Measurements from ENCODE around the gene SELENOH. TPM values are rescaled to one million over a fixed set of nuclear protein-coding genes. Genes with fewer than 3 reads are reported as not detected.

The SELENOH gene
- total RNA-seq, 4 donors from 2014 or later = 78.2 to 117 (median 102) TPM

- DNase-seq = no peak
- no peak overlapping the region for H3K4me3 ChIP-seq
- peaks cover 0 to 2% (median 0%) of the 10 kb centered on the region in 4 donors for H3K36me3 ChIP-seq
- H3K27ac ChIP-seq = peak overlapping the region; percentile 56 to 95 (median 82)
- in situ Hi-C loops (cut with MboI; ENCODE audit: low pct_ligation_motif_present in 1 of 4, low pct_unique_long_range_greater_than_20kb in 1 of 4, low sequenced_read_pairs in 3 of 4) = no loop called here
- peaks cover 73 to 99% (median 88%) of the 10 kb centered on the region in 4 donors for H3K4me1 ChIP-seq
- intact Hi-C loops (cut with DNase I; ENCODE audit: low total_unique reads) = no loop called here
- TF ChIP-seq POLR2AphosphoS5 (IDR thresholded peaks at IDR 0.05) (no peak), POLR2A (IDR thresholded peaks at IDR 0.05) (no peak), EP300 (IDR thresholded peaks at IDR 0.05; ENCODE audit: low read depth) (no peak), CTCF (IDR thresholded peaks at IDR 0.05) (no peak)
- no peaks in the 10 kb centered on the region for H3K9me3 ChIP-seq
- no peaks in the 10 kb centered on the region for H3K27me3 ChIP-seq
Observed at GRCh38 chr11:57788703-57789088, 47.4 kb downstream of the SELENOH start.

GRCh38 chr11:57791321-57792059 is 50.2 kb downstream of the SELENOH start:
- no peaks in the 10 kb centered on the region for H3K9me3 ChIP-seq
- DNase-seq = peak; percentile 28
- no peaks in the 10 kb centered on the region for H3K27me3 ChIP-seq
- in situ Hi-C loops (cut with MboI; ENCODE audit: low pct_ligation_motif_present in 1 of 4, low pct_unique_long_range_greater_than_20kb in 1 of 4, low sequenced_read_pairs in 3 of 4) (no loop called here), intact Hi-C loops (cut with DNase I; ENCODE audit: low total_unique reads) (loop anchor here (10.0 kb wide), 1 partner anchor 47 kb away; the partner anchor contains the start of gene SELENOH)
- TF ChIP-seq POLR2AphosphoS5 (IDR thresholded peaks at IDR 0.05) (no peak), CTCF (IDR thresholded peaks at IDR 0.05) (no peak), EP300 (IDR thresholded peaks at IDR 0.05; ENCODE audit: low read depth) (no peak), POLR2A (IDR thresholded peaks at IDR 0.05) (no peak)
- peak overlapping the region in 1 of 4 donors; percentile 34 for H3K4me3 ChIP-seq
- H3K27ac ChIP-seq = peak overlapping the region; percentile 88 to 95 (median 92)
- WGBS, 2 donors (ENCODE audit: low coverage in 1 of 2) = 64 to 86% methylated on average over 5 to 22 of the region's 22 CpGs
- peaks cover 0 to 27% (median 10%) of the 10 kb centered on the region in 4 donors for H3K36me3 ChIP-seq
- peaks cover 58 to 94% (median 73%) of the 10 kb centered on the region in 4 donors for H3K4me1 ChIP-seq

- in situ Hi-C loops (cut with MboI; ENCODE audit: low pct_ligation_motif_present in 1 of 4, low pct_unique_long_range_greater_than_20kb in 1 of 4, low sequenced_read_pairs in 3 of 4) (no loop called here), intact Hi-C loops (cut with DNase I; ENCODE audit: low total_unique reads) (loop anchor here (10.0 kb wide), 1 partner anchor 47 kb away; the partner anchor contains the start of gene SELENOH)
- Histone ChIP-seq H3K27ac (peak overlapping the region; percentile 88 to 95 (median 92)), H3K27me3 (no peaks in the 10 kb centered on the region), H3K4me1 (peaks cover 52 to 89% (median 67%) of the 10 kb centered on the region in 4 donors), H3K36me3 (peaks cover 0 to 33% (median 13%) of the 10 kb centered on the region in 4 donors), H3K9me3 (no peaks in the 10 kb centered on the region), H3K4me3 (peak overlapping the region in 1 of 4 donors; percentile 34)
- DNase-seq = peak; percentile 71
- TF ChIP-seq EP300 (IDR thresholded peaks at IDR 0.05; ENCODE audit: low read depth) = peak; percentile 95
- TF ChIP-seq CTCF (IDR thresholded peaks at IDR 0.05) = no peak
- TF ChIP-seq POLR2AphosphoS5 (IDR thresholded peaks at IDR 0.05) = peak in 2 of 3 donors; percentile 60 to 70
- peak; percentile 33 for TF ChIP-seq POLR2A (IDR thresholded peaks at IDR 0.05)
- 69 to 78% methylated on average over 7 of the region's 7 CpGs for WGBS, 2 donors (ENCODE audit: low coverage in 1 of 2)
Observed at GRCh38 chr11:57792060-57792541, 50.8 kb downstream of the SELENOH start.

- intact Hi-C loops (cut with DNase I; ENCODE audit: low total_unique reads) = loop anchor here (10.0 kb wide), 1 partner anchor 48 kb away; the partner anchor contains the start of gene SELENOH
- Histone ChIP-seq H3K4me3 (peak overlapping the region in 1 of 4 donors; percentile 34), H3K9me3 (no peaks in the 10 kb centered on the region), H3K27me3 (no peaks in the 10 kb centered on the region), H3K36me3 (peaks cover 0 to 33% (median 14%) of the 10 kb centered on the region in 4 donors), H3K27ac (peak overlapping the region; percentile 88 to 95 (median 92)), H3K4me1 (peaks cover 46 to 89% (median 61%) of the 10 kb centered on the region in 4 donors)
- no peak for DNase-seq
- in situ Hi-C loops (cut with MboI; ENCODE audit: low pct_ligation_motif_present in 1 of 4, low pct_unique_long_range_greater_than_20kb in 1 of 4, low sequenced_read_pairs in 3 of 4) = no loop called here
- no peak for TF ChIP-seq CTCF (IDR thresholded peaks at IDR 0.05)
- no peak for TF ChIP-seq EP300 (IDR thresholded peaks at IDR 0.05; ENCODE audit: low read depth)
- peak; percentile 28 for TF ChIP-seq POLR2A (IDR thresholded peaks at IDR 0.05)
- TF ChIP-seq POLR2AphosphoS5 (IDR thresholded peaks at IDR 0.05) = peak in 2 of 3 donors; percentile 56 to 70
Observed at GRCh38 chr11:57792870-57793269, 51.6 kb downstream of the SELENOH start.
